ENCODE data around the gene WDFY2.

The WDFY2 gene

DNA sequence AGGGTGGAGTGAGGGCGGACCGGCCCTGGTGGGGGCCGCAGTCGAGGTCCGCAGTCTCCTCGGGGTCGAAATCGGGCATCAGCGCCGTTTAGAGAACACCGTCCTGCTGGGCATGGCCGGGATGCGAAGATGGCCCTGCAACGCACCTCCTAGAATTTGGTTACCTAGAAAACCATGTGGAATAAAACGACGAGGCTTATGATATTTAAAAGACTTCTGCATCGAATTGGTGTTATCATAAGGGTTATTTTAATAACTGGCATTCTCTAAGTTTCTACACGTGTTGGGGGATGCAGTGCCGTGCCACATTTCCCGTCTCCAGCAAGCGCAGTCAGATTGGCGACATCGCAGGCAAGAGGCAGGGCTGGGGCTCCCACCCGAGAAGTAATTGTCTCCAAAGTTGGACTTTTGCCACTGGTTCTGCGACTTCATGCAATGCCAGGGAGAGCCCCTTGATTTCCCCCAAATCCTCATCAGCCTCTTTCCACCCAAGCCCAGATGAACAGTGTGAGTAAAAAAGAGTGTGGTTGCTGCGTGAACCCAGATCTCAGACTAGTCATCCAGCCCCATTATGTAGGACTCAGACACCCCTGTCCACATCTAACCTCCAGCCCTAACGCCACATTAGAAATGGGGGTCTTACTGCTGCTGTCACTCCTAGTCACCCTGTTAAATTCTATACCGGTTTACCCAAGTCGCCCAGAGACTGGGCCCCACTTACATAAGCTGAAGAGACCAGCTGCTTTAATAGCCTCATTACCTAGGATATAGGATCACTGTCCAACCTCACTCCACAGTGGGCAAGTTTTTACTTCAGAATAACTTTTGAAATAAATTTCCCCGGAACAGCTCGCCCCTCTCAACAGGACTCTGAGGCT lies 220.3 kb downstream of the WDFY2 start:
- Histone ChIP-seq H3K4me1 (ENCODE audit: control insufficient read depth in 5 of 5, insufficient read depth in 5 of 5, low read length in 5 of 5) (peaks cover 17 to 61% (median 53%) of the 10 kb centered on the region in 5 donors), H3K9ac (ENCODE audit: low read length in 5 of 5) (peak overlapping the region; percentile 71 to 97 (median 92)), H3K4me3 (ENCODE audit: low read depth in 1 of 5, low read length in 5 of 5) (peak overlapping the region; percentile 74 to 88 (median 80)), H3K9me3 (ENCODE audit: control insufficient read depth in 5 of 5, low read length in 5 of 5) (no peaks in the 10 kb centered on the region), H3K27me3 (ENCODE audit: control insufficient read depth in 5 of 5, insufficient read depth in 4 of 5, low read length in 5 of 5) (no peaks in the 10 kb centered on the region), H3K36me3 (ENCODE audit: control insufficient read depth in 5 of 5, insufficient read depth in 5 of 5, low read length in 5 of 5) (no peaks in the 10 kb centered on the region), H3K27ac (ENCODE audit: low read depth, low read length) (peak overlapping the region; percentile 99)

DNA sequence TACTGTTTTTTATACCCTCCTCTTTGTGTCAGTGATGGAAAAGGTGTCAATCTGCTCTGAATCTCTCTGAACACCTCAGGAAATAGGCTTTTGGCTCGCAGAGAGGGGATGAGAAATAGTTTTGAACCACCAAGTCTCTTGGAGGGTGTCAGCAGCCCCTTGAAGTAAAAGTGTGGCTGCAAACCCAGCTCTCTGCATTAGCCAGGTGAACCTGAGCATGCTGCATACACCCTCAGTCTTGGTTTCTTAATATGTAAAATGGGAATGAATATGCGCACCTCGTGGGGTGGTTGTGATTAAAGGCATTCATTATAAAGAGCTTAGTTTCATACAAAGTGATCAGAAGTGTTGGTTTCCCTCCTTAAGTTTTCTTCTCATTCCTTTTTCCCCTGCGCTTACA lies 221.1 kb downstream of the WDFY2 start:
- Histone ChIP-seq H3K27ac (ENCODE audit: low read depth, low read length) (peak overlapping the region; percentile 99), H3K4me1 (ENCODE audit: control insufficient read depth in 5 of 5, insufficient read depth in 5 of 5, low read length in 5 of 5) (peaks cover 17 to 56% (median 51%) of the 10 kb centered on the region in 5 donors), H3K4me3 (ENCODE audit: low read depth in 1 of 5, low read length in 5 of 5) (peak overlapping the region in 4 of 5 donors; percentile 74 to 88 (median 79))

DNA sequence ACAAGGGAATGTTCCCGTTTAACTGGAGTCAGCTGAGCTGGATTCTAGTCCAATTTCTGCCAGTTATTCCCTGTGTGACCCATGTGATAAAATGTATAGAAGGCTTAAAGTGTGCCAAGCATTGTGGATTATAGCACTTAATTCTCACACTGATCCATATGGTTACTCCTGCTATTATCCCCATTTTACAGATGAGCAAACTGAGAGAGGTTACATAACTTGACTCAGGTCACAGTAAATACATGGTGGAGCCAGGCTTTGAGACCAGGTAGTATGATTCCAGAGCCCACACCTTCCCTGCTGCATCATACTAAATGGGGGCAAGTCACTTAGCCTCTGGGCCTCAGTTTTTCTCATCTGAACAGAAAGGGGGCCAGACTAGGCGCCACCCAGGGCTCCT lies 221.7 kb downstream of the WDFY2 start:
- Histone ChIP-seq H3K4me1 (ENCODE audit: control insufficient read depth in 5 of 5, insufficient read depth in 5 of 5, low read length in 5 of 5) (peaks cover 17 to 50% (median 45%) of the 10 kb centered on the region in 5 donors), H3K27ac (ENCODE audit: low read depth, low read length) (peak overlapping the region; percentile 99), H3K36me3 (ENCODE audit: control insufficient read depth in 5 of 5, insufficient read depth in 5 of 5, low read length in 5 of 5) (no peaks in the 10 kb centered on the region), H3K4me3 (ENCODE audit: low read depth in 1 of 5, low read length in 5 of 5) (no peak overlapping the region), H3K9ac (ENCODE audit: low read length in 5 of 5) (peak overlapping the region in 1 of 5 donors; percentile 97), H3K9me3 (ENCODE audit: control insufficient read depth in 5 of 5, low read length in 5 of 5) (no peaks in the 10 kb centered on the region), H3K27me3 (ENCODE audit: control insufficient read depth in 5 of 5, insufficient read depth in 4 of 5, low read length in 5 of 5) (no peaks in the 10 kb centered on the region)

More for the DNA sequence above, 221.1 kb downstream of the WDFY2 start:
- Histone ChIP-seq H3K27me3 (ENCODE audit: control insufficient read depth in 5 of 5, insufficient read depth in 4 of 5, low read length in 5 of 5) (no peaks in the 10 kb centered on the region), H3K9me3 (ENCODE audit: control insufficient read depth in 5 of 5, low read length in 5 of 5) (no peaks in the 10 kb centered on the region), H3K9ac (ENCODE audit: low read length in 5 of 5) (peak overlapping the region; percentile 1 to 97 (median 91)), H3K36me3 (ENCODE audit: control insufficient read depth in 5 of 5, insufficient read depth in 5 of 5, low read length in 5 of 5) (no peaks in the 10 kb centered on the region)

DNA sequence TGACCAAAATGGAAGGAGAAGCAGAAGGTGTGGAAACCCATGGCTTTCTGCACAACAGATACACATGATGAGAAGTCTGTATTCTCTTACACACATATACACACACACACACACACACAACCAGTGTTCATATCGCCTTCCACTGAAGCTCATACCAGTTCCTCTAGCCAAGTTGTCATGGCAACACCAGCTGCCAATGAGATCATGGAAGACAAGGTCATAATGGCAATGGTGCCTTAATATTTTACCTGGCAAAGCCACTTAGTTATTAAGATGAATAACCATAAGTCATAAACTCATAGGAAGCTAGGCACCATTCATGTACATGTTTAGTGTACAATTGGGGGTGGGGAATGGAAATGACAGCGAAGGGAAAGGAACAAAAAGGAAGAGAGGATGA lies 222.3 kb downstream of the WDFY2 start:
- Histone ChIP-seq H3K9me3 (ENCODE audit: control insufficient read depth in 5 of 5, low read length in 5 of 5) (no peaks in the 10 kb centered on the region), H3K4me3 (ENCODE audit: low read depth in 1 of 5, low read length in 5 of 5) (no peak overlapping the region), H3K4me1 (ENCODE audit: control insufficient read depth in 5 of 5, insufficient read depth in 5 of 5, low read length in 5 of 5) (peaks cover 15 to 44% (median 40%) of the 10 kb centered on the region in 5 donors), H3K36me3 (ENCODE audit: control insufficient read depth in 5 of 5, insufficient read depth in 5 of 5, low read length in 5 of 5) (no peaks in the 10 kb centered on the region), H3K27me3 (ENCODE audit: control insufficient read depth in 5 of 5, insufficient read depth in 4 of 5, low read length in 5 of 5) (no peaks in the 10 kb centered on the region), H3K27ac (ENCODE audit: low read depth, low read length) (peak overlapping the region; percentile 99), H3K9ac (ENCODE audit: low read length in 5 of 5) (no peak overlapping the region)

DNA sequence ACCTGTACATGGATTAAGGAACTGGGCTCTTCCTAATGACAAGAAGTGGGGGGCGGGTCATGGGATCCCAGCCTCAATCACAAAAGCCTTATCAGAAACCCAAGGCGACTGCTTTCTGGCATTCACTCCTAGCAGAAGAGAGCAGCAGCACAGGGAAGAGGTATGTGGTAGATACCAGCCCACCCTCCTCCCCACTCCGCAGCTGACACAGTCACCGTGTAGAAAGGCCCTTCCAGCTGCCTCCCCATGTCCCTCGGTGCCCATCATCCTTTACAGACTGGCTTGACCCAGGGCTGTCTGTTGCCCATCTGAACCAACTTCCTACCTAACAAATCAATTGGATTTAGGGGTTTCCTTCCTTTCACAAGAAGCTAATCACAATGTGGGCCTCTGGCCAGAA lies 222.8 kb downstream of the WDFY2 start:
- H3K36me3 ChIP-seq (ENCODE audit: control insufficient read depth in 5 of 5, insufficient read depth in 5 of 5, low read length in 5 of 5): no peaks in the 10 kb centered on the region
- no peaks in the 10 kb centered on the region for H3K27me3 ChIP-seq (ENCODE audit: control insufficient read depth in 5 of 5, insufficient read depth in 4 of 5, low read length in 5 of 5)
- peak overlapping the region; percentile 10 for H3K27ac ChIP-seq (ENCODE audit: low read depth, low read length)
- no peaks in the 10 kb centered on the region for H3K9me3 ChIP-seq (ENCODE audit: control insufficient read depth in 5 of 5, low read length in 5 of 5)
- H3K4me3 ChIP-seq (ENCODE audit: low read depth in 1 of 5, low read length in 5 of 5): no peak overlapping the region
- peaks cover 12 to 42% (median 39%) of the 10 kb centered on the region in 5 donors for H3K4me1 ChIP-seq (ENCODE audit: control insufficient read depth in 5 of 5, insufficient read depth in 5 of 5, low read length in 5 of 5)
- H3K9ac ChIP-seq (ENCODE audit: low read length in 5 of 5): no peak overlapping the region

DNA sequence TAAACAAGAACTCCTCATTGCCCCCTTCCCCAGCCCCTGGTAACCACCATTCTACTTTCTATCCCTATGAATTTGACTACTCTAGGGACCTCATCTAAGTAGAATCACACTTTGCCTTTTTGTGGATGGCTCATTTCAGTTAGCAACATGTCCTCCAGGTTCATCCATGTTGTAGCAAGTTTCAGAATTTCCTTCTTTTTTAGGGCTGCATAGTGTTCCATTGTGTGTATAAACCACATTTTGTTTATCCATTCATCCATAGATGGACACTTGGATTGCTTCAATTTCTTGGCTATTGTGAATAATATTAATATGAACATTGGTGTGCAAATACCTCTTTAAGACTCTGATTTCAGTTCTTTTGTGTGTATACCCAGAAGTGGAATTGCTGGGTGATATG lies 224.5 kb downstream of the WDFY2 start:
- Histone ChIP-seq H3K4me3 (ENCODE audit: low read depth in 1 of 5, low read length in 5 of 5) (no peak overlapping the region), H3K27ac (ENCODE audit: low read depth, low read length) (no peak overlapping the region), H3K27me3 (ENCODE audit: control insufficient read depth in 5 of 5, insufficient read depth in 4 of 5, low read length in 5 of 5) (no peaks in the 10 kb centered on the region), H3K9ac (ENCODE audit: low read length in 5 of 5) (no peak overlapping the region), H3K9me3 (ENCODE audit: control insufficient read depth in 5 of 5, low read length in 5 of 5) (no peaks in the 10 kb centered on the region), H3K36me3 (ENCODE audit: control insufficient read depth in 5 of 5, insufficient read depth in 5 of 5, low read length in 5 of 5) (no peaks in the 10 kb centered on the region), H3K4me1 (ENCODE audit: control insufficient read depth in 5 of 5, insufficient read depth in 5 of 5, low read length in 5 of 5) (peaks cover 2 to 28% (median 26%) of the 10 kb centered on the region in 5 donors)

DNA sequence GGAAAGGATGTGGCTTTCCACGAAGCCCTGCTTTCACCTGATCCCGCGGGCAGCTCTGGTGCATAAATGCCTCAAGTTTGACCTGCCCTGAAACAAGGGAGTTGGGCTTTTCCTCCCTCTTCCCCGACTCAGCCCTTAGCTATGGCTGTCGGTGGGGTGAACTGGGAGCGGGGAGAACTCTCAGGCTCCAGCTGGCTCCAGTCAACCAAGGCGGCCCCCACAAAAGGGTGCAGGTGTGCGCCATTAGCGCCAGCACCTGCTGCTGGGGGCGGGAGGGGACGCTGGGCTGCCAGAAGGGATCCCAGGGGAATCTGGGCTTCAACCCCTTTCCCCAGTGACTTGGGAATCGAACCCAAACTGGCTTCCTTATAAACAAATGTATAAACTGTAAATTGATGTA lies 226.8 kb downstream of the WDFY2 start:
- Histone ChIP-seq H3K27ac (ENCODE audit: low read depth, low read length) (no peak overlapping the region), H3K9me3 (ENCODE audit: control insufficient read depth in 5 of 5, low read length in 5 of 5) (no peaks in the 10 kb centered on the region), H3K4me1 (ENCODE audit: control insufficient read depth in 5 of 5, insufficient read depth in 5 of 5, low read length in 5 of 5) (peaks cover 0 to 23% (median 16%) of the 10 kb centered on the region in 5 donors), H3K9ac (ENCODE audit: low read length in 5 of 5) (no peak overlapping the region), H3K27me3 (ENCODE audit: control insufficient read depth in 5 of 5, insufficient read depth in 4 of 5, low read length in 5 of 5) (peaks cover 0 to 3% (median 0%) of the 10 kb centered on the region in 5 donors), H3K36me3 (ENCODE audit: control insufficient read depth in 5 of 5, insufficient read depth in 5 of 5, low read length in 5 of 5) (no peaks in the 10 kb centered on the region), H3K4me3 (ENCODE audit: low read depth in 1 of 5, low read length in 5 of 5) (no peak overlapping the region)

DNA sequence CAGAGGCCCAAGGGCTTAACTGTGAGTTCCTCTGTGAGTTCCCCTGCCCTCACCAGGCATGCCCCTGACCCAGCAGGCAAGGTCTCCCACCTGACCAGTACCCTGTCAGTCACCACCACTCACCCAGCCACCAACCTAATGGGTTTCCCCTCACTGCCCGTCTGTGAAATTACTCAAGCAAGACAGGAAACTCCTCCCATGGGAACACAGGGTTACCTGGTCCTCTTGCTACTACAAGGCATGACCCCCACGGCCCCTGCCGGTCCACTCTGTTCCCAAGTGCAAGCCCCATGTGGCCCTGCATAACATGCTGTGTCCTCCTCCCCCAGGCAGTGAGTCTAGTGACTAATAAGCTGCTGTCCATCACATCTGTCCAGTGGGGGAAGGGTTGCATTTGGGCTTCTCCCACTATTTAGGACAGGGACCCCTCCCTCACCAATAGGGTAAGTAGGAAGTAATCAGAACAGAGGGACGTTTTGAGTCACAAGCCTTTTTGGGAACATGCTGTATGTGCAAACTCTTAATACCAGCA lies 227.7 kb downstream of the WDFY2 start:
- Histone ChIP-seq H3K9me3 (ENCODE audit: control insufficient read depth in 5 of 5, low read length in 5 of 5) (no peaks in the 10 kb centered on the region), H3K4me3 (ENCODE audit: low read depth in 1 of 5, low read length in 5 of 5) (no peak overlapping the region), H3K9ac (ENCODE audit: low read length in 5 of 5) (no peak overlapping the region), H3K27ac (ENCODE audit: low read depth, low read length) (no peak overlapping the region), H3K4me1 (ENCODE audit: control insufficient read depth in 5 of 5, insufficient read depth in 5 of 5, low read length in 5 of 5) (peaks cover 0 to 18% (median 13%) of the 10 kb centered on the region in 5 donors), H3K27me3 (ENCODE audit: control insufficient read depth in 5 of 5, insufficient read depth in 4 of 5, low read length in 5 of 5) (peaks cover 0 to 11% (median 5%) of the 10 kb centered on the region in 5 donors), H3K36me3 (ENCODE audit: control insufficient read depth in 5 of 5, insufficient read depth in 5 of 5, low read length in 5 of 5) (no peaks in the 10 kb centered on the region)

DNA sequence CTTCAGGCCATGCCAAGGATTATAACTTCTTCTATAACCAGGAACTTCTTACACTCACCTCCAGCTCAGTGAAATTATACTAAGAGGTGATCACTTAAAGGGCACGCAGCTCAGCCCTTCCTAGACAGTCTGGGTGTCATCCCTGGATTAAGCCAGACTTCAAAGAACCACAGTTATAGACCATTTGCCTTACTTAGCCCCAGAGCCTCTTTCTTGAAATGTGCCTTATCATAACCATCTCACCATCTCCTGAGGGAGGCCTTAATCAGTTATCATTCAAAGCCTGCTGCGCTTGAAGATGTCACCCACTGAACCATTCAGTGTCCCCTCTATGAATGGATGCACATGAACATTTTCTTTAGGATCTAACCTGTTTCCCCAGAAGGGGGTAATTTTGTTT lies 229.8 kb downstream of the WDFY2 start:
- H3K9me3 ChIP-seq (ENCODE audit: control insufficient read depth in 5 of 5, low read length in 5 of 5): no peaks in the 10 kb centered on the region
- peaks cover 0 to 11% (median 5%) of the 10 kb centered on the region in 5 donors for H3K27me3 ChIP-seq (ENCODE audit: control insufficient read depth in 5 of 5, insufficient read depth in 4 of 5, low read length in 5 of 5)
- H3K36me3 ChIP-seq (ENCODE audit: control insufficient read depth in 5 of 5, insufficient read depth in 5 of 5, low read length in 5 of 5): no peaks in the 10 kb centered on the region
- H3K27ac ChIP-seq (ENCODE audit: low read depth, low read length): no peak overlapping the region
- H3K4me3 ChIP-seq (ENCODE audit: low read depth in 1 of 5, low read length in 5 of 5): no peak overlapping the region
- peaks cover 0 to 22% (median 16%) of the 10 kb centered on the region in 5 donors for H3K4me1 ChIP-seq (ENCODE audit: control insufficient read depth in 5 of 5, insufficient read depth in 5 of 5, low read length in 5 of 5)
- H3K9ac ChIP-seq (ENCODE audit: low read length in 5 of 5): no peak overlapping the region
